IMR-90 (cell line): Measurements from ENCODE around the gene COL4A1. TPM values are rescaled to one million over a fixed set of nuclear protein-coding genes. Genes with fewer than 3 reads are reported as not detected.

ENCODE experiments used
- ATAC-seq: fragments of 200-7000 bp; cut with Tn5 transposase; 2 replicates; pipeline ENCODE4 v1.9.1; 2020; ENCODE audit warnings: low read depth, mild to moderate bottlenecking, moderate library complexity
- BruUV-seq: library from RNA; stranded (reverse); fragments of 400-500 nt; replicated peaks from 2 replicates; lab custom pipeline; 2021; lab: Mats Ljungman, UMichigan
- CTCF ChIA-PET: fragments of 300-600 bp; formaldehyde crosslinking; extraction: SDS; loops from one replicate; lab custom pipeline; 2021; ENCODE audit warnings: antibody characterized with exemption; lab: Yijun Ruan, JAX
- POLR2A ChIA-PET: fragments of 300-600 bp; sonication (Branson Sonifier 250); formaldehyde crosslinking; loops from one replicate; lab custom pipeline; 2022; ENCODE audit warnings: antibody characterized with exemption; ENCODE audit not compliant: unreplicated experiment; lab: Charles Lee
- DNase-seq: peaks from one replicate; pipeline ENCODE4 v3.0.0; 2013
- H2AFZ ChIP-seq: replicated peaks from 2 replicates; pipeline ENCODE3; 2013; ENCODE audit warnings: low read length, mild to moderate bottlenecking; ENCODE audit not compliant: poor library complexity
- H2AK5ac ChIP-seq: 2 replicates; pipeline ENCODE4 v1.6.1; 2013; ENCODE audit warnings: low read depth, low read length, inconsistent platforms
- H2AK9ac ChIP-seq: replicated peaks from 2 replicates; pipeline ENCODE3; 2013; ENCODE audit warnings: mild to moderate bottlenecking, low read depth, low read length, moderate library complexity; ENCODE audit not compliant: poor library complexity
- H2BK120ac ChIP-seq: 2 replicates; pipeline ENCODE4 v1.6.1; 2013; ENCODE audit warnings: low read depth, low read length, inconsistent platforms
- H2BK15ac ChIP-seq: 3 replicates; pipeline ENCODE4 v1.6.1; 2013; ENCODE audit warnings: low read depth, low read length, inconsistent platforms
- H2BK20ac ChIP-seq: 2 replicates; pipeline ENCODE4 v1.6.1; 2013; ENCODE audit warnings: low read depth, mild to moderate bottlenecking, inconsistent platforms, low read length, moderate library complexity
- H2BK5ac ChIP-seq: 2 replicates; pipeline ENCODE4 v1.6.1; 2013; ENCODE audit warnings: mild to moderate bottlenecking, low read depth, low read length, inconsistent platforms; ENCODE audit not compliant: poor library complexity, severe bottlenecking
- H3K14ac ChIP-seq: replicated peaks from 2 replicates; pipeline ENCODE4 v1.6.1; 2013; ENCODE audit warnings: low read depth, low read length, inconsistent platforms
- H3K18ac ChIP-seq: 2 replicates; pipeline ENCODE4 v1.6.1; 2013; ENCODE audit warnings: low read depth, low read length, control low read depth
- H3K23ac ChIP-seq: 2 replicates; pipeline ENCODE4 v1.6.1; 2013; ENCODE audit warnings: low read depth, low read length, inconsistent platforms
- H3K27ac ChIP-seq: 2 replicates; pipeline ENCODE4 v1.5.1; 2013; ENCODE audit warnings: mild to moderate bottlenecking, control low read depth, low read length; ENCODE audit not compliant: insufficient read depth
- H3K27me3 ChIP-seq: 2 replicates; pipeline ENCODE4 v1.6.1; 2013; ENCODE audit warnings: low read length; ENCODE audit not compliant: control insufficient read depth, insufficient read depth
- H3K36me3 ChIP-seq: 2 replicates; pipeline ENCODE4 v1.6.1; 2013; ENCODE audit warnings: low read length, mixed read lengths; ENCODE audit not compliant: control insufficient read depth, insufficient read depth
- H3K4ac ChIP-seq: 2 replicates; pipeline ENCODE4 v1.6.1; 2013; ENCODE audit warnings: low read depth, low read length, inconsistent platforms
- H3K4me1 ChIP-seq: 2 replicates; pipeline ENCODE4 v1.6.1; 2013; ENCODE audit warnings: low read length, mixed read lengths; ENCODE audit not compliant: control insufficient read depth, insufficient read depth
- H3K4me2 ChIP-seq: 2 replicates; pipeline ENCODE4 v1.6.1; 2013; ENCODE audit warnings: low read depth, mild to moderate bottlenecking, control low read depth, low read length, moderate library complexity
- H3K4me3 ChIP-seq: 2 replicates; pipeline ENCODE4 v1.5.1; 2013; ENCODE audit warnings: low read depth, mild to moderate bottlenecking, control low read depth, low read length, moderate library complexity; ENCODE audit not compliant: insufficient read depth
- H3K56ac ChIP-seq: 2 replicates; pipeline ENCODE4 v1.6.1; 2013; ENCODE audit warnings: low read length, inconsistent platforms; ENCODE audit not compliant: insufficient read depth; ENCODE audit errors: extremely low read depth
- H3K79me1 ChIP-seq, 2 experiments: 2 replicates each; pipeline ENCODE4 v1.6.1; 2013; ENCODE audit warnings: low read length in 2 of 2, inconsistent platforms in 1 of 2, low read depth in 1 of 2
- H3K9ac ChIP-seq: 2 replicates; pipeline ENCODE4 v1.6.1; 2013; ENCODE audit warnings: low read depth, low read length, control low read depth
- H3K9me1 ChIP-seq: 2 replicates; pipeline ENCODE4 v1.6.1; 2013; ENCODE audit warnings: low read length, inconsistent platforms; ENCODE audit not compliant: insufficient read depth
- H3K9me3 ChIP-seq: 2 replicates; pipeline ENCODE4 v1.6.1; 2013; ENCODE audit warnings: low read length; ENCODE audit not compliant: control insufficient read depth, insufficient read depth
- H4K20me1 ChIP-seq: 2 replicates; pipeline ENCODE4 v1.6.1; 2013; ENCODE audit warnings: low read length, inconsistent platforms; ENCODE audit not compliant: insufficient read depth
- H4K5ac ChIP-seq: 2 replicates; pipeline ENCODE4 v1.6.1; 2013; ENCODE audit warnings: mild to moderate bottlenecking, low read depth, low read length, control low read depth
- H4K8ac ChIP-seq, 2 experiments: 2 replicates each; pipeline ENCODE4 v1.6.1; 2013; ENCODE audit warnings: low read depth in 2 of 2, low read length in 2 of 2, control low read depth in 1 of 2, inconsistent platforms in 1 of 2
- H4K91ac ChIP-seq: 2 replicates; pipeline ENCODE4 v1.6.1; 2013; ENCODE audit warnings: low read depth, low read length, inconsistent platforms; ENCODE audit not compliant: insufficient read depth
- BHLHE40 ChIP-seq: fragments of 150-350 bp; IDR thresholded peaks from 2 replicates; pipeline ENCODE4 v1.6.1; 2016; ENCODE audit warnings: mild to moderate bottlenecking, low read depth, low read length
- CEBPB ChIP-seq: IDR thresholded peaks from 2 replicates; pipeline ENCODE4 v1.6.1; 2012; ENCODE audit warnings: low read depth, low read length, improper control_type of control experiment
- CHD1 ChIP-seq: IDR thresholded peaks from 2 replicates; pipeline ENCODE4 v1.6.1; 2012; ENCODE audit warnings: low read depth, low read length, improper control_type of control experiment
- CTCF ChIP-seq: conservative IDR thresholded peaks from 2 replicates; pipeline ENCODE4 v1.5.1; 2012; ENCODE audit warnings: mild to moderate bottlenecking, low read depth, low read length, improper control_type of control experiment
- ELK1 ChIP-seq: fragments of 150-350 bp; IDR thresholded peaks from 2 replicates; pipeline ENCODE4 v1.6.1; 2016; ENCODE audit warnings: low read depth, mild to moderate bottlenecking, low read length, moderate library complexity, borderline replicate concordance
- FOS ChIP-seq: fragments of 150-350 bp; IDR thresholded peaks from 2 replicates; pipeline ENCODE4 v1.6.1; 2016; ENCODE audit warnings: low read depth, low read length
- MAFK ChIP-seq: IDR thresholded peaks from 2 replicates; pipeline ENCODE4 v1.6.1; 2012; ENCODE audit warnings: low read depth, low read length, improper control_type of control experiment
- MAZ ChIP-seq: IDR thresholded peaks from 2 replicates; pipeline ENCODE4 v1.6.1; 2012; ENCODE audit warnings: low read depth, mild to moderate bottlenecking, low read length, improper control_type of control experiment, moderate library complexity, borderline replicate concordance
- MXI1 ChIP-seq: IDR thresholded peaks from 2 replicates; pipeline ENCODE4 v1.6.1; 2012; ENCODE audit warnings: low read depth, mild to moderate bottlenecking, low read length, moderate library complexity, borderline replicate concordance
- NFE2L2 ChIP-seq: fragments of 150-350 bp; IDR thresholded peaks from 2 replicates; pipeline ENCODE4 v1.6.1; 2016; ENCODE audit warnings: low read depth, mild to moderate bottlenecking, low read length
- POLR2A ChIP-seq: IDR thresholded peaks from 2 replicates; pipeline ENCODE4 v1.6.1; 2012; ENCODE audit warnings: mild to moderate bottlenecking, low read depth, low read length
- RAD21 ChIP-seq: IDR thresholded peaks from 2 replicates; pipeline ENCODE4 v1.6.1; 2012; ENCODE audit warnings: low read length, improper control_type of control experiment
- RCOR1 ChIP-seq: IDR thresholded peaks from 2 replicates; pipeline ENCODE4 v1.6.1; 2012; ENCODE audit warnings: mild to moderate bottlenecking, low read length, improper control_type of control experiment; ENCODE audit not compliant: insufficient replicate concordance
- RFX5 ChIP-seq: IDR thresholded peaks from 2 replicates; pipeline ENCODE4 v1.8.0; 2012; ENCODE audit warnings: low read depth, mild to moderate bottlenecking, low read length, moderate library complexity
- SMC3 ChIP-seq: fragments of 150-350 bp; IDR thresholded peaks from 2 replicates; pipeline ENCODE4 v1.6.1; 2016; ENCODE audit warnings: low read depth, mild to moderate bottlenecking, antibody characterized with exemption, low read length, moderate library complexity
- USF2 ChIP-seq: fragments of 150-350 bp; IDR thresholded peaks from 2 replicates; pipeline ENCODE4 v1.6.1; 2017; ENCODE audit warnings: mild to moderate bottlenecking, antibody characterized with exemption, low read length, low read depth
- WGBS, 2 experiments: methylation state at CpG; one replicate each; pipeline versions ENCODE4 v1.1.5 to v1.1.7; 2013; ENCODE audit warnings: missing lambda C conversion rate in 2 of 2; ENCODE audit not compliant: insufficient read length in 1 of 2; ENCODE audit errors: extremely low coverage in 2 of 2; 5-methylcytosine and 5-hydroxymethylcytosine counted together
- dilution Hi-C: fragments of 300-500 bp; cut with HindIII; formaldehyde crosslinking; loops from one replicate; pipeline ENCODE4 v1.14.3; 2018; ENCODE audit warnings: low sequenced_read_pairs; ENCODE audit not compliant: unreplicated experiment
- in situ Hi-C: fragments of 300-500 bp; cut with MboI; formaldehyde crosslinking; loops from 3 replicates; pipeline ENCODE4 v1.14.3; 2019; ENCODE audit warnings: low sequenced_read_pairs, inconsistent platforms, mixed read lengths
- intact Hi-C: fragments of 100-400 bp; cut with micrococcal nuclease; formaldehyde crosslinking; loops from 2 replicates; pipeline ENCODE4 v1.10.0; 2022
- polyA plus RNA-seq, 3 experiments: library from polyadenylated mRNA; depleted of rRNA; stranded (reverse); fragments of >200 nt; gene quantifications; 2 replicates each; pipeline ENCODE4 v1.2.3, GENCODE V29; 2012; ENCODE audit warnings: low replicate concordance in 1 of 3
- total RNA-seq: library from RNA; depleted of rRNA; stranded (reverse); fragments of >200 nt; gene quantifications from 2 replicates; pipeline ENCODE4 v1.2.3, GENCODE V29; 2012

COL4A1 gene
- total and polyA plus RNA-seq, 2 of the 4 experiments (the other 2 are of a cell fraction): 230 to 337 TPM

GRCh38 chr13:110185696-110186095 lies 121.3 kb downstream of the COL4A1 start:
- dilution Hi-C loops: no loop called here
- H2BK120ac ChIP-seq: no peak overlapping the region
- H2AK5ac ChIP-seq: no peak overlapping the region
- intact Hi-C loops: no loop called here
- WGBS, 2 experiments: 99% methylated on average over 9 of the region's 16 CpGs; no CpG with 5 or more reads in 1 of the 2 experiments
- no peak overlapping the region for H3K56ac ChIP-seq
- in situ Hi-C loops: no loop called here
- H3K9ac ChIP-seq: no peak overlapping the region
- no peak overlapping the region for H3K4me3 ChIP-seq
- no peak overlapping the region for H2AFZ ChIP-seq
- peaks cover 77% of the 10 kb centered on the region for H3K36me3 ChIP-seq
- no peaks in the 10 kb centered on the region for H3K27me3 ChIP-seq
- H4K20me1 ChIP-seq: 0 out of 2 replicates have a peak, but pooled peaks cover 9% of the 10 kb centered on the region
- peaks cover 12% of the 10 kb centered on the region for H3K4me1 ChIP-seq
- peaks cover 43% of the 10 kb centered on the region for H3K9me1 ChIP-seq
- no peak overlapping the region for H3K14ac ChIP-seq
- H2BK5ac ChIP-seq: no peak overlapping the region
- POLR2A ChIA-PET: no interaction called here
- no peak overlapping the region for H4K91ac ChIP-seq
- H3K9me3 ChIP-seq: no peaks in the 10 kb centered on the region
- H3K18ac ChIP-seq: no peak overlapping the region
- no peak overlapping the region for H3K4ac ChIP-seq
- H2BK15ac ChIP-seq: no peak overlapping the region
- no peak overlapping the region for H3K4me2 ChIP-seq
- no peak overlapping the region for H4K5ac ChIP-seq
- TF ChIP-seq SMC3 (no peak), NFE2L2 (no peak), CTCF (no peak), RFX5 (no peak), MAZ (no peak), MAFK (no peak), RCOR1 (no peak), ELK1 (no peak), POLR2A (no peak), CHD1 (no peak), MXI1 (no peak), BHLHE40 (no peak), USF2 (no peak), FOS (no peak), CEBPB (no peak), RAD21 (no peak)
- CTCF ChIA-PET: no interaction called here
- no peak overlapping the region for H2AK9ac ChIP-seq
- no peak overlapping the region for H4K8ac ChIP-seq
- no peak overlapping the region for H3K27ac ChIP-seq
- no peak overlapping the region for H2BK20ac ChIP-seq
- no TSS peak for BruUV-seq
- peaks cover 7 to 67% of the 10 kb centered on the region in 2 experiments; a peak in 3 of 4 replicates for H3K79me1 ChIP-seq
- no peak for ATAC-seq
- DNase-seq: peak; percentile 17
- H3K23ac ChIP-seq: no peak overlapping the region
